Activated B cell treated with CpG ODN at 0.5 μM for 24 hours (primary cell): Measurements from ENCODE around the gene TMEM63A. TPM values are rescaled to one million over a fixed set of nuclear protein-coding genes. Genes with fewer than 3 reads are reported as not detected.

Experiments
- ATAC-seq: fragments of 200-7000 bp; cut with Tn5 transposase; one replicate; pipeline ENCODE4 v1.10.0; 2021; ENCODE audit warnings: low read depth, mild to moderate bottlenecking, moderate library complexity
- CTCF ChIA-PET: fragments of 350-600 bp; sonication (Branson Sonifier 250); formaldehyde crosslinking; loops from one replicate; lab custom pipeline; 2021; ENCODE audit warnings: antibody characterized with exemption; lab: Charles Lee
- POLR2A ChIA-PET: fragments of 350-600 bp; sonication (Branson Sonifier 250); formaldehyde crosslinking; loops from one replicate; lab custom pipeline; 2021; ENCODE audit warnings: antibody characterized with exemption; lab: Charles Lee
- DNase-seq: peaks from one replicate; pipeline ENCODE4 v3.0.0; 2022
- H3K27ac Mint-ChIP-seq: one replicate; pipeline ENCODE4 v1.8.0; 2020; ENCODE audit warnings: mixed read lengths
- H3K27me3 Mint-ChIP-seq: one replicate; pipeline ENCODE4 v1.8.0; 2021; ENCODE audit warnings: mixed read lengths
- H3K36me3 Mint-ChIP-seq: one replicate; pipeline ENCODE4 v1.8.0; 2021; ENCODE audit warnings: low read depth, mixed read lengths
- H3K4me1 Mint-ChIP-seq: one replicate; pipeline ENCODE4 v1.8.0; 2021; ENCODE audit warnings: mixed read lengths
- H3K4me3 Mint-ChIP-seq: one replicate; pipeline ENCODE4 v1.8.0; 2020; ENCODE audit warnings: mild to moderate bottlenecking, mixed read lengths
- H3K9me3 Mint-ChIP-seq: one replicate; pipeline ENCODE4 v1.8.0; 2020; ENCODE audit warnings: mixed read lengths
- CTCF ChIP-seq: fragments of 200-600 bp; IDR thresholded peaks from one replicate; pipeline ENCODE4 v1.8.0; 2022; ENCODE audit warnings: antibody characterized with exemption, mild to moderate bottlenecking
- intact Hi-C: fragments of 100-400 bp; cut with micrococcal nuclease; formaldehyde crosslinking; loops from one replicate; pipeline ENCODE4 v1.15.1; 2024
- total RNA-seq: library from RNA; stranded (reverse); gene quantifications from 2 replicates; pipeline ENCODE4 v1.2.3, GENCODE V29; 2022

The TMEM63A gene
- total RNA-seq, 1 donor from 2014 or later = 74.5 TPM

- ATAC-seq = no peak
- no peaks in the 10 kb centered on the region for H3K9me3 Mint-ChIP-seq
- no peak overlapping the region for H3K4me3 Mint-ChIP-seq
- DNase-seq = no peak
- intact Hi-C loops = no loop called here
- no peak overlapping the region for H3K27ac Mint-ChIP-seq
- CTCF ChIA-PET = no interaction called here
- H3K4me1 Mint-ChIP-seq = peaks cover 11% of the 10 kb centered on the region
- H3K36me3 Mint-ChIP-seq = peaks cover 68% of the 10 kb centered on the region
- POLR2A ChIA-PET = interaction anchor here (0.6 kb wide), 2 partner anchors 9 to 30 kb away, joined by 4 to 5 read pairs; partner anchors contain the start of gene PYCR2
- H3K27me3 Mint-ChIP-seq = no peaks in the 10 kb centered on the region
- no peak for TF ChIP-seq CTCF
Measured at GRCh38 chr1:225915538-225915991, 33.4 kb upstream of the TMEM63A start.

DNA sequence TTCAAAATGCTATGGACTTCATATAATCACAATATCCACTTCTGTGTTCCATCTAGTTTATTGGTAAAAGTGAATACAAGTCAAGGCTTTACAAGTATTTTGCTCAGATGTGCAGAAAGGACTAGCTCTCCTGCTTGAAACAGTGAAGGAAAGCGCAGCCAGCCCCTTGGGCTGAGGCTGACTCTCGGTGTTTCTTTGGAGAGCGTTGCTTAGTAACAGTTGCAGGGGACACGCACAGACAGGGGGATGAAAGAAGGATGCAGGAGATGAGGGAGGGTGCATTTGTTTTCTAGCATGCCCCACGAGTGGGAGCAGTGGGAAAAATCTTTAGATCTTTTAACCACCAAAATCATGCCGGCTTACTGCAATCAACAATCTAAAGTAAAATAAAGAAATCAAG, 32.8 kb upstream of the TMEM63A start:
- no peak for TF ChIP-seq CTCF
- DNase-seq (no peak), ATAC-seq (no peak)
- ChIA-PET CTCF (no interaction called here), POLR2A (no interaction called here)
- Mint-ChIP-seq H3K9me3 (no peaks in the 10 kb centered on the region), H3K4me3 (no peak overlapping the region), H3K27ac (no peak overlapping the region), H3K36me3 (peaks cover 62% of the 10 kb centered on the region), H3K27me3 (no peaks in the 10 kb centered on the region), H3K4me1 (peaks cover 17% of the 10 kb centered on the region)
- intact Hi-C loops = loop anchor here (5.0 kb wide), 1 partner anchor 68 kb away; no protein-coding TSS in a partner anchor

GRCh38 chr1:225914391-225914790, 32.2 kb upstream of the TMEM63A start:
- no peaks in the 10 kb centered on the region for H3K27me3 Mint-ChIP-seq
- ChIA-PET POLR2A (no interaction called here), CTCF (no interaction called here)
- H3K9me3 Mint-ChIP-seq = no peaks in the 10 kb centered on the region
- no peak for ATAC-seq
- no peak overlapping the region for H3K27ac Mint-ChIP-seq
- no peak overlapping the region for H3K4me3 Mint-ChIP-seq
- DNase-seq = no peak
- H3K36me3 Mint-ChIP-seq = peaks cover 57% of the 10 kb centered on the region
- H3K4me1 Mint-ChIP-seq = peaks cover 23% of the 10 kb centered on the region
- TF ChIP-seq CTCF = no peak
- intact Hi-C loops = loop anchor here (5.0 kb wide), 1 partner anchor 67 kb away; no protein-coding TSS in a partner anchor

DNA sequence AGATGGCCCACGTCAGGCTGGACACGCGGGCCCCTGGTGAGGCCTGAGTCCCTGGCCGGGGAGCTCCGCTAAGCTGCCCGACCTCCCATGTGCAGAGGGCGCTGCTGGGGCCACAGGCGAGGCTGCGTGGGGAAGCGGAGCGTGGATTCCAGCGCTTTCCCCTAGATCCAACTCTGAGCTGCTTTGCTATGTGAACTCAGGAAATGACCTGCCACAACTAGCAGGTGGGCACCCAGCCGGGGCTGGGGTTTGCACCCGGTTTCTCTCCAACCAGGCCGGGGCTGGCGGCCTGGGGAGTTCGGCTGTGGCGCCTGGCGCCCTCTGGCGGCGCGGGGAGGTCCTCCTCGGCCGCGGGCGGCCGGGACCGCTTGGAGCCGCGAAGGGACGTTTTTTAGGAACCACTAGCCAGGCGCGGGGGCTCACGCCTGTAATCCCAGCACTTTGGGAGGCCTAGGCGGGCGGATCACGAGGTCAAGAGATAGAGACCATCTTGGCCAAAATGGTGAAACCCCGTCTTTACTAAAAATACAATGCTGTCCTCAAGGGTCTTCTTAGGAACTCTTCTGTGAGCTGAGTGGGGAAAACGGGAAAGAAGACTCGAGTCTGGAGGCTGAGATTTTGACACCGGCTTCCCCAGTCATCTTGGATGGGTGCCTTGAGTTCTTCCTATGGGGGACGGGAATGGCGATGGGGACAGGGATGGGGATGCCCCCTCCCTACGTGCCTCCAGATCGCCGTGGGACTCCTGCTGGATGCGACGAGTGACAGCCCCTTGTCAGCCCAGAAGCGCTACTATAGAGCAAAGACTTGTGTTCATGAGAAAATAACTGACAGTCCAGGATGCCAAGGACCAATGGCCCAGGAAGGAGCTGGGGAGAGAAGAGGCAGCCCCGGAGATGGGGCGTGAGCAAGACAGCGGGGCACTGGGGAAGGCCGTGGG, 29.3 kb upstream of the TMEM63A start:
- Mint-ChIP-seq H3K27me3 (no peaks in the 10 kb centered on the region), H3K27ac (no peak overlapping the region), H3K4me1 (peaks cover 23% of the 10 kb centered on the region), H3K4me3 (no peak overlapping the region), H3K36me3 (peaks cover 31% of the 10 kb centered on the region), H3K9me3 (no peaks in the 10 kb centered on the region)
- intact Hi-C loops = loop anchor here (1.0 to 5.0 kb wide), 5 partner anchors 29 to 436 kb away; partner anchors contain the start of genes SRP9 and TMEM63A
- ChIA-PET POLR2A (interaction anchor here (0.8 to 3.6 kb wide), 5 partner anchors 12 to 134 kb away, joined by 3 to 15 read pairs (median 12); partner anchors contain the start of genes PYCR2, SRP9 and TMEM63A), CTCF (interaction anchor here (0.6 to 2.4 kb wide), 14 partner anchors 12 to 467 kb away, joined by 3 to 13 read pairs (median 4); partner anchors contain the start of genes PYCR2, SRP9 and TMEM63A)
- peak; percentile 66 for DNase-seq
- TF ChIP-seq CTCF = peak; percentile 40
- peak; percentile 90 for ATAC-seq

- ChIA-PET CTCF (interaction anchor here (0.8 to 1.6 kb wide), 4 partner anchors 31 to 435 kb away, joined by 3 to 6 read pairs (median 4); partner anchors contain the start of gene SRP9), POLR2A (interaction anchor here (1.1 to 3.6 kb wide), 4 partner anchors 14 to 132 kb away, joined by 3 to 15 read pairs (median 10); partner anchors contain the start of genes PYCR2, SRP9 and TMEM63A)
- intact Hi-C loops = no loop called here
- H3K9me3 Mint-ChIP-seq = no peaks in the 10 kb centered on the region
- H3K36me3 Mint-ChIP-seq = peaks cover 13% of the 10 kb centered on the region
- H3K4me1 Mint-ChIP-seq = peaks cover 23% of the 10 kb centered on the region
- no peaks in the 10 kb centered on the region for H3K27me3 Mint-ChIP-seq
- no peak for TF ChIP-seq CTCF
- H3K27ac Mint-ChIP-seq = peak overlapping the region; percentile 57
- H3K4me3 Mint-ChIP-seq = no peak overlapping the region
- ATAC-seq (no peak), DNase-seq (no peak)
Measured at GRCh38 chr1:225909477-225909876, 27.3 kb upstream of the TMEM63A start.
